DND-41 (cell line): ENCODE measurements around the gene NIM1K.

Source experiments
- EZH2 ChIP-seq: IDR thresholded peaks from 3 replicates; pipeline ENCODE4 v1.6.1; 2012; ENCODE audit warnings: borderline replicate concordance, low read depth, mild to moderate bottlenecking, moderate library complexity, low read length, inconsistent platforms; ENCODE audit not compliant: severe bottlenecking
- TF ChIP-seq, protein P1 (sequence below): IDR thresholded peaks from 2 replicates; pipeline ENCODE4 v1.5.1; 2012; ENCODE audit warnings: borderline replicate concordance, low read length, moderate library complexity, mild to moderate bottlenecking; ENCODE audit not compliant: poor library complexity, severe bottlenecking; ENCODE audit errors: extremely low read depth

DNA sequence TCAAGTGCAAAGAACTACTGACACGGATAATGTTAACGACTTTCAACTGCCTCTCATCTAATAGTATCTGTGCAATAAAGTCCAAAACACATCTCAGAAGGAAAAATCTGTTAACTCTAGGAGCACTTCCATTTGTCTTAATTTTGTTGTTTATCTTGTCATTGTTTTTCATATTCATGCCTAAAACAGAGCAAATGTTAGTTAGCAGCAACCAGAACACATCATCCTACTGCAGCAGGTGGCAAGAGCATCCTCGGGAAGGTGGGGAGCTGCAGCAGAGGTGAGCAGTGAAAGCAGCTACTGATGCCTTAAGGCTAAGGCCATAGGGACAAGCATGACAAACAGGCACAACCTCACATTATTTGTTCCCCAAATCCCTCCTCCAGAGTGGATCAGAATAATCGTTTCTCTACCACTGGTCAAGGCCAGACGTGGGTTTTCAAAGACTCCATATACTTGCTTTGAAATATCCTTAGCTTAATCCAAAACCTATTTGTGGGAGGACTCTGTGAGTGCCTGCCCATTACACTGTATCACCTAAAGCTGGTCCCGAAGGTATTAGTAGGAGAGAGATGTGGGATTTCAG lies 120.1 kb downstream of the NIM1K start:
- TF ChIP-seq, protein P1, sequence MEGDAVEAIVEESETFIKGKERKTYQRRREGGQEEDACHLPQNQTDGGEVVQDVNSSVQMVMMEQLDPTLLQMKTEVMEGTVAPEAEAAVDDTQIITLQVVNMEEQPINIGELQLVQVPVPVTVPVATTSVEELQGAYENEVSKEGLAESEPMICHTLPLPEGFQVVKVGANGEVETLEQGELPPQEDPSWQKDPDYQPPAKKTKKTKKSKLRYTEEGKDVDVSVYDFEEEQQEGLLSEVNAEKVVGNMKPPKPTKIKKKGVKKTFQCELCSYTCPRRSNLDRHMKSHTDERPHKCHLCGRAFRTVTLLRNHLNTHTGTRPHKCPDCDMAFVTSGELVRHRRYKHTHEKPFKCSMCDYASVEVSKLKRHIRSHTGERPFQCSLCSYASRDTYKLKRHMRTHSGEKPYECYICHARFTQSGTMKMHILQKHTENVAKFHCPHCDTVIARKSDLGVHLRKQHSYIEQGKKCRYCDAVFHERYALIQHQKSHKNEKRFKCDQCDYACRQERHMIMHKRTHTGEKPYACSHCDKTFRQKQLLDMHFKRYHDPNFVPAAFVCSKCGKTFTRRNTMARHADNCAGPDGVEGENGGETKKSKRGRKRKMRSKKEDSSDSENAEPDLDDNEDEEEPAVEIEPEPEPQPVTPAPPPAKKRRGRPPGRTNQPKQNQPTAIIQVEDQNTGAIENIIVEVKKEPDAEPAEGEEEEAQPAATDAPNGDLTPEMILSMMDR: no peak
- TF ChIP-seq EZH2: no peak
